Suprapubic skin (tissue), 4 donors: Measurements from ENCODE around the gene TGFBR3. TPM values are rescaled to one million over a fixed set of nuclear protein-coding genes. Genes with fewer than 3 reads are reported as not detected.

ENCODE experiments used
- DNase-seq, 2 donors: peaks; one replicate each; pipeline ENCODE4 v3.0.0-alpha.2; 2019; ENCODE audit warnings: low spot score in 2 of 2
- H3K27ac ChIP-seq: fragments of 200-600 bp; sonication (generic); one replicate; pipeline ENCODE4 v1.5.1; 2019
- H3K27me3 ChIP-seq: fragments of 200-600 bp; sonication (generic); one replicate; pipeline ENCODE4 v1.5.1; 2019
- H3K36me3 ChIP-seq: fragments of 200-600 bp; sonication (generic); one replicate; pipeline ENCODE4 v1.5.1; 2019
- H3K4me1 ChIP-seq: fragments of 200-600 bp; sonication (generic); one replicate; pipeline ENCODE4 v1.5.1; 2019
- H3K4me3 ChIP-seq: fragments of 200-600 bp; sonication (generic); one replicate; pipeline ENCODE4 v1.5.1; 2019; ENCODE audit warnings: mild to moderate bottlenecking
- H3K9me3 ChIP-seq: fragments of 200-600 bp; sonication (generic); one replicate; pipeline ENCODE4 v1.5.1; 2019
- EP300 ChIP-seq: sonication (generic); formaldehyde crosslinking; IDR thresholded peaks from one replicate; pipeline ENCODE4 v1.6.1; 2017; ENCODE audit warnings: antibody characterized with exemption
- POLR2A ChIP-seq, 2 donors: fragments of 450-650 bp; IDR thresholded peaks; one replicate each; pipeline ENCODE4 v1.6.1; 2017; ENCODE audit warnings: antibody characterized with exemption in 2 of 2, mild to moderate bottlenecking in 2 of 2, moderate library complexity in 2 of 2
- POLR2AphosphoS5 ChIP-seq, 3 donors: sonication (generic); formaldehyde crosslinking; IDR thresholded peaks; one replicate each; pipeline ENCODE4 v1.6.1; 2017; ENCODE audit warnings: antibody characterized with exemption in 3 of 3
- WGBS: methylation state at CpG from one replicate; pipeline ENCODE4 v1.1.5; 2018; 5-methylcytosine and 5-hydroxymethylcytosine counted together
- total RNA-seq, 4 donors: library from RNA; depleted of rRNA; stranded (reverse); fragments of >200 nt; gene quantifications; one replicate each; pipeline ENCODE4 v1.1.0, GENCODE V29; 2016
- TF ChIP-seq, protein P1 (sequence below), 2 donors: fragments of 200-600 bp in 1 of 2; fragments of 450-650 bp in 1 of 2; sonication (generic) in 1 of 2; IDR thresholded peaks; one replicate each; pipeline ENCODE4 v1.5.1; 2016 to 2019; ENCODE audit warnings: antibody characterized with exemption in 2 of 2, mild to moderate bottlenecking in 1 of 2, moderate library complexity in 1 of 2

TGFBR3 gene
- total RNA-seq, 4 donors from 2014 or later = 91.3 to 131 (median 114) TPM

DNA sequence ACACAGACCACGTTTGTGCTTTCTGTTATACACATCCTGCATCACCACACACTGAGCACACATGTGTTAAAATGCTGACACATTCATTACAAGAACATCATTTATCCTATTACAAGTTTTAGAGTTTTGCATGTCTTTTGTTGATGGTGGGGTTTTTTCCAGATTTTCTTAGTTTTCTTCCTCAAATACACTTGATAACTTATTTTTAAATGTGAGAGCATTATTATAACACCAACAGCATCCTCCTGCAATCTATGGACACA lies 67.3 kb downstream of the TGFBR3 start:
- 24% methylated on average over 1 of the region's 1 CpG for whole genome bisulfite sequencing
- H3K4me3 ChIP-seq = no peak overlapping the region
- H3K27ac ChIP-seq = no peak overlapping the region
- no peaks in the 10 kb centered on the region for H3K9me3 ChIP-seq
- no peak for TF ChIP-seq EP300
- TF ChIP-seq, protein P1, sequence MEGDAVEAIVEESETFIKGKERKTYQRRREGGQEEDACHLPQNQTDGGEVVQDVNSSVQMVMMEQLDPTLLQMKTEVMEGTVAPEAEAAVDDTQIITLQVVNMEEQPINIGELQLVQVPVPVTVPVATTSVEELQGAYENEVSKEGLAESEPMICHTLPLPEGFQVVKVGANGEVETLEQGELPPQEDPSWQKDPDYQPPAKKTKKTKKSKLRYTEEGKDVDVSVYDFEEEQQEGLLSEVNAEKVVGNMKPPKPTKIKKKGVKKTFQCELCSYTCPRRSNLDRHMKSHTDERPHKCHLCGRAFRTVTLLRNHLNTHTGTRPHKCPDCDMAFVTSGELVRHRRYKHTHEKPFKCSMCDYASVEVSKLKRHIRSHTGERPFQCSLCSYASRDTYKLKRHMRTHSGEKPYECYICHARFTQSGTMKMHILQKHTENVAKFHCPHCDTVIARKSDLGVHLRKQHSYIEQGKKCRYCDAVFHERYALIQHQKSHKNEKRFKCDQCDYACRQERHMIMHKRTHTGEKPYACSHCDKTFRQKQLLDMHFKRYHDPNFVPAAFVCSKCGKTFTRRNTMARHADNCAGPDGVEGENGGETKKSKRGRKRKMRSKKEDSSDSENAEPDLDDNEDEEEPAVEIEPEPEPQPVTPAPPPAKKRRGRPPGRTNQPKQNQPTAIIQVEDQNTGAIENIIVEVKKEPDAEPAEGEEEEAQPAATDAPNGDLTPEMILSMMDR (IDR thresholded peaks at IDR 0.05) = no peak
- TF ChIP-seq POLR2A (IDR thresholded peaks at IDR 0.05) = no peak
- TF ChIP-seq POLR2AphosphoS5 (IDR thresholded peaks at IDR 0.05) = no peak
- DNase-seq = no peak
- H3K36me3 ChIP-seq = no peaks in the 10 kb centered on the region
- no peaks in the 10 kb centered on the region for H3K27me3 ChIP-seq
- H3K4me1 ChIP-seq = peaks cover 60% of the 10 kb centered on the region

DNA sequence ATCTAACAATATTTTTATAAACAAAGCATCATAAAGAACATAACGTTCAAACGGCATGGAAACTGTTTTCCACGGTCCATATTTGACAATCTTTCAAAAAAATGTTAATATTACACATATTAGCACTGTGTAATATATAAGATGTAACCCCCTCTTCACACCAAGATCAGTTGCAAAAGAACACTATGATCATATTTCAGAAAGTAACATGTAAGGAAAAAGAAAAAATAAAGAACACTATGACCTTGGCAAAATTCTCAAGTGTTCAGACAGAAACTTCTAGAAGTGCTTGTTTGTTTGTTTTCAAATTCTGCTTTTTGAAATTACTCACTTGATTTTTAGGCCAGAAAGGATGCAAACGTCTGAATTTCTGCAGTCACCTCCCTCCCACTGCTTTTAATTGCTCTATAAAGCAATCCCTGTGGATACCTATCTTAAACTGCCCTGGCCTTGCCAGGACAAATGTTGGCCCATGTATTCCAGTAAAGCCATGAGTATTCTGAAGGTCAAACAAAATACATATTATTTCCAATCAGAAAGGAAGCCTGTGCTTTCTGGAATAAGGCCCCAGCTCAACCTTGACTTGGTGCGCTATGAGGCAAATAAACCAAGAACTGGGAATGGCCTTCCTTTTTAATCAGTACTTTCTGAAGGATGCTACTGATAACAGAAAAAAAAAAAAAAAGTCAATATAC lies 68.6 kb downstream of the TGFBR3 start:
- 47% methylated on average over 5 of the region's 5 CpGs for WGBS
- H3K27ac ChIP-seq = peak overlapping the region; percentile 52
- no peak for TF ChIP-seq EP300
- TF ChIP-seq, protein P1 (IDR thresholded peaks at IDR 0.05) = no peak
- no peak for TF ChIP-seq POLR2AphosphoS5 (IDR thresholded peaks at IDR 0.05)
- TF ChIP-seq POLR2A (IDR thresholded peaks at IDR 0.05) = no peak
- no peaks in the 10 kb centered on the region for H3K36me3 ChIP-seq
- H3K4me3 ChIP-seq = no peak overlapping the region
- DNase-seq = no peak
- no peaks in the 10 kb centered on the region for H3K9me3 ChIP-seq
- no peaks in the 10 kb centered on the region for H3K27me3 ChIP-seq
- peaks cover 66% of the 10 kb centered on the region for H3K4me1 ChIP-seq

DNA sequence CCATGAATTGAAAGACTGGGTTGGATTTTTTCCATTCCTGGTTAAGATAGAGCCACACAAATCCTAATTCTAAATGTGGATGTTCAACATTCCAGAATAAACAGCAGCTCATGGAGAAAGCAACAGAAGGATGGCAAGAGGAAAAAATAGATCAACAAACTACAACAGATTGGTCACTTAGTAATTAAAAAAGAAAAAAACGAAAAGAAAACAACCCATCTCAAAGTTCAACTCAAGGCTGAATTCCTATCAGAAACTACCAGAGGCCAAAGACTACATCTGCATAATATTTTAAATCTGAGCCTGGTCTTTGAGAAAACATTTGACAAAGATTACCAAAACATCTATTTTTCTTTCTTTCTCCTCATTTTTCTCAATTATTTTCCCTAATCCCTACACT lies 69.9 kb downstream of the TGFBR3 start:
- no peak for TF ChIP-seq EP300
- no peak for TF ChIP-seq POLR2A (IDR thresholded peaks at IDR 0.05)
- TF ChIP-seq, protein P1 (IDR thresholded peaks at IDR 0.05) = no peak
- TF ChIP-seq POLR2AphosphoS5 (IDR thresholded peaks at IDR 0.05) = no peak
- Histone ChIP-seq H3K27ac (peak overlapping the region; percentile 70), H3K27me3 (no peaks in the 10 kb centered on the region), H3K4me1 (peaks cover 75% of the 10 kb centered on the region), H3K4me3 (no peak overlapping the region), H3K9me3 (no peaks in the 10 kb centered on the region), H3K36me3 (no peaks in the 10 kb centered on the region)
- no peak for DNase-seq
- 45% methylated on average over 1 of the region's 1 CpG for WGBS

- Histone ChIP-seq H3K4me1 (peaks cover 78% of the 10 kb centered on the region), H3K36me3 (no peaks in the 10 kb centered on the region), H3K4me3 (no peak overlapping the region), H3K27me3 (no peaks in the 10 kb centered on the region), H3K27ac (peak overlapping the region; percentile 8), H3K9me3 (no peaks in the 10 kb centered on the region)
- no peak for DNase-seq
- TF ChIP-seq POLR2A (IDR thresholded peaks at IDR 0.05) = no peak
- no peak for TF ChIP-seq EP300
- TF ChIP-seq, protein P1 (IDR thresholded peaks at IDR 0.05) = no peak
- TF ChIP-seq POLR2AphosphoS5 (IDR thresholded peaks at IDR 0.05) = no peak
- 57% methylated on average over 4 of the region's 4 CpGs for WGBS
These were observed 71.5 kb downstream of the TGFBR3 start for GRCh38 chr1:91814448-91814847.

- H3K4me3 ChIP-seq = no peak overlapping the region
- peaks cover 78% of the 10 kb centered on the region for H3K4me1 ChIP-seq
- 88% methylated on average over 7 of the region's 7 CpGs for WGBS
- DNase-seq = no peak
- TF ChIP-seq, protein P1 (IDR thresholded peaks at IDR 0.05) = no peak
- TF ChIP-seq EP300 (no peak), POLR2AphosphoS5 (IDR thresholded peaks at IDR 0.05) (no peak), POLR2A (IDR thresholded peaks at IDR 0.05) (no peak)
- no peaks in the 10 kb centered on the region for H3K36me3 ChIP-seq
- no peaks in the 10 kb centered on the region for H3K9me3 ChIP-seq
- H3K27me3 ChIP-seq = no peaks in the 10 kb centered on the region
- no peak overlapping the region for H3K27ac ChIP-seq
These were observed 72.1 kb downstream of the TGFBR3 start for GRCh38 chr1:91813813-91814212.
